ELF-1 (cell line): ENCODE data around the gene SUN2.

ENCODE experiments used
- DNase-seq: peaks from one replicate; pipeline ENCODE4 v3.0.0-alpha.2; 2016; ENCODE audit warnings: low read depth, low spot score

Gene SUN2

GRCh38 chr22:38777087-38777671, 21.4 kb upstream of the SUN2 start:
- DNase-seq: no peak

GRCh38 chr22:38776086-38776485, 20.3 kb upstream of the SUN2 start:
- DNase-seq: no peak

GRCh38 chr22:38775656-38776055, 19.9 kb upstream of the SUN2 start:
- no peak for DNase-seq

- DNase-seq: no peak
These were observed 18.8 kb upstream of the SUN2 start for GRCh38 chr22:38774496-38775166.

GRCh38 chr22:38773363-38773946, 17.7 kb upstream of the SUN2 start:
- no peak for DNase-seq

- no peak for DNase-seq
These were observed 16.8 kb upstream of the SUN2 start for GRCh38 chr22:38772623-38772873.

- no peak for DNase-seq
These were observed 14.6 kb upstream of the SUN2 start for GRCh38 chr22:38770257-38770949.

- no peak for DNase-seq
These were observed 12.2 kb upstream of the SUN2 start for GRCh38 chr22:38768036-38768435.

GRCh38 chr22:38767313-38767712, 11.5 kb upstream of the SUN2 start:
- DNase-seq: no peak

- peak; percentile 81 for DNase-seq
These were observed 10.4 kb upstream of the SUN2 start for GRCh38 chr22:38766076-38766777.

- no peak for DNase-seq
These were observed 6.8 kb upstream of the SUN2 start for GRCh38 chr22:38762551-38762983.

- DNase-seq: no peak
These were observed 5.7 kb upstream of the SUN2 start for GRCh38 chr22:38761202-38762162.

- peak; percentile 26 for DNase-seq
These were observed 4.8 kb upstream of the SUN2 start for GRCh38 chr22:38760477-38761201.

GRCh38 chr22:38759005-38759404, 3.2 kb upstream of the SUN2 start:
- DNase-seq: no peak

- DNase-seq: peak; percentile 48
These were observed 2.6 kb upstream of the SUN2 start for GRCh38 chr22:38758276-38758945.

- no peak for DNase-seq
These were observed 1.6 kb upstream of the SUN2 start for GRCh38 chr22:38757464-38757757.

- DNase-seq: peak; percentile 22
These were observed 1.1 kb upstream of the SUN2 start for GRCh38 chr22:38756711-38757463.

GRCh38 chr22:38755155-38755910, 465 bp downstream of the SUN2 start:
- DNase-seq: peak; percentile 86

- DNase-seq: no peak
These were observed 1.0 kb downstream of the SUN2 start for GRCh38 chr22:38754751-38755154.
